Colonic mucosa (tissue), 4 donors: ENCODE measurements around the gene PRKN. TPM values are rescaled to one million over a fixed set of nuclear protein-coding genes. Genes with fewer than 3 reads are reported as not detected.
"Not testable (repeated sequence)": the region's sequence is repeated elsewhere in the genome, so short reads cannot be mapped to it uniquely, and the experiment has no call there.

ENCODE experiments used
- DNase-seq: peaks from one replicate; pipeline ENCODE4 v3.0.0-alpha.2; 2020
- H3K27ac ChIP-seq: fragments of 200-600 bp; one replicate; pipeline ENCODE4 v1.8.0; 2021
- H3K27me3 ChIP-seq: fragments of 200-600 bp; one replicate; pipeline ENCODE4 v1.8.0; 2021
- H3K36me3 ChIP-seq: fragments of 200-600 bp; one replicate; pipeline ENCODE4 v1.8.0; 2021
- H3K4me1 ChIP-seq: fragments of 200-600 bp; one replicate; pipeline ENCODE4 v1.8.0; 2021; ENCODE audit warnings: mild to moderate bottlenecking
- H3K4me3 ChIP-seq: fragments of 200-600 bp; one replicate; pipeline ENCODE4 v1.8.0; 2021
- H3K9ac ChIP-seq, 2 donors: one replicate each; pipeline ENCODE4 v1.7.0; 2013; ENCODE audit warnings: control low read depth in 2 of 2, low read depth in 2 of 2, low read length in 2 of 2
- H3K9me3 ChIP-seq: fragments of 200-600 bp; one replicate; pipeline ENCODE4 v1.8.0; 2021
- CTCF ChIP-seq: fragments of 200-600 bp; IDR thresholded peaks from one replicate; pipeline ENCODE4 v1.8.0; 2022; ENCODE audit warnings: antibody characterized with exemption, mild to moderate bottlenecking
- intact Hi-C: fragments of 100-400 bp; cut with DNase I; formaldehyde crosslinking; loops from one replicate; pipeline ENCODE4 v1.14.1; 2022
- total RNA-seq, 2 donors: library from RNA; stranded (reverse); fragmentation: NEBNext Ultra II Directional in 1 of 2; extraction: Animal tissue kit (Norgen Biotek cat#: 25700) in 1 of 2; gene quantifications; one replicate each; pipeline ENCODE4 v1.2.1, GENCODE V29; 2021
- donor health status: healthy.
- donor health status: DM: no; HTN: no; CAD: no.
- donor health status: DM: no; HTN: no; CAD: no.

Gene PRKN
- total RNA-seq, 2 donors from 2014 or later = 3.7 to 8.1 TPM

- no peaks in the 10 kb centered on the region for H3K27me3 ChIP-seq
- no peak overlapping the region for H3K9ac ChIP-seq
- no peaks in the 10 kb centered on the region for H3K36me3 ChIP-seq
- H3K9me3 ChIP-seq = no peaks in the 10 kb centered on the region
- H3K27ac ChIP-seq = no peak overlapping the region
- no peak for TF ChIP-seq CTCF
- DNase-seq = no peak
- intact Hi-C loops = no loop called here
- H3K4me3 ChIP-seq = no peak overlapping the region
- no peaks in the 10 kb centered on the region for H3K4me1 ChIP-seq
These were observed 47.2 kb downstream of the PRKN start for GRCh38 chr6:162680367-162680766.

- Histone ChIP-seq H3K9me3 (no peaks in the 10 kb centered on the region), H3K4me3 (no peak overlapping the region), H3K27ac (no peak overlapping the region), H3K4me1 (no peaks in the 10 kb centered on the region), H3K27me3 (no peaks in the 10 kb centered on the region), H3K9ac (no peak overlapping the region), H3K36me3 (no peaks in the 10 kb centered on the region)
- intact Hi-C loops = no loop called here
- DNase-seq = no peak
- no peak for TF ChIP-seq CTCF
These were observed 47.9 kb downstream of the PRKN start for GRCh38 chr6:162679681-162680080.

GRCh38 chr6:162678896-162679295 lies 48.7 kb downstream of the PRKN start:
- H3K4me3 ChIP-seq, H3K9ac ChIP-seq, H3K9me3 ChIP-seq, H3K27ac ChIP-seq, H3K27me3 ChIP-seq, intact Hi-C loops, H3K4me1 ChIP-seq, H3K36me3 ChIP-seq, DNase-seq: not testable (repeated sequence)

GRCh38 chr6:162675503-162675902 lies 52.1 kb downstream of the PRKN start:
- no peaks in the 10 kb centered on the region for H3K4me1 ChIP-seq
- no peak overlapping the region for H3K27ac ChIP-seq
- H3K9me3 ChIP-seq = no peaks in the 10 kb centered on the region
- H3K4me3 ChIP-seq = no peak overlapping the region
- no peak for DNase-seq
- H3K9ac ChIP-seq = no peak overlapping the region
- TF ChIP-seq CTCF = no peak
- no peaks in the 10 kb centered on the region for H3K36me3 ChIP-seq
- intact Hi-C loops = no loop called here
- no peaks in the 10 kb centered on the region for H3K27me3 ChIP-seq

GRCh38 chr6:162674452-162674851 lies 53.1 kb downstream of the PRKN start:
- H3K4me3 ChIP-seq = no peak overlapping the region
- intact Hi-C loops = no loop called here
- no peak for TF ChIP-seq CTCF
- H3K36me3 ChIP-seq = no peaks in the 10 kb centered on the region
- no peaks in the 10 kb centered on the region for H3K4me1 ChIP-seq
- H3K27me3 ChIP-seq = no peaks in the 10 kb centered on the region
- no peak for DNase-seq
- no peak overlapping the region for H3K9ac ChIP-seq
- no peaks in the 10 kb centered on the region for H3K9me3 ChIP-seq
- no peak overlapping the region for H3K27ac ChIP-seq

GRCh38 chr6:162671580-162672165 lies 55.9 kb downstream of the PRKN start:
- H3K27ac ChIP-seq = no peak overlapping the region
- H3K36me3 ChIP-seq = no peaks in the 10 kb centered on the region
- H3K4me3 ChIP-seq = no peak overlapping the region
- no peaks in the 10 kb centered on the region for H3K27me3 ChIP-seq
- DNase-seq = no peak
- intact Hi-C loops = no loop called here
- H3K4me1 ChIP-seq = no peaks in the 10 kb centered on the region
- H3K9ac ChIP-seq = no peak overlapping the region
- TF ChIP-seq CTCF = no peak
- H3K9me3 ChIP-seq = no peaks in the 10 kb centered on the region
